HG02678 (cell line): ENCODE data around the gene IKBIP.
"Not testable (repeated sequence)": the region's sequence is repeated elsewhere in the genome, so short reads cannot be mapped to it uniquely, and the experiment has no call there.

Source experiments
- ATAC-seq: cut with Tn5 transposase; IDR thresholded peaks from one replicate; pipeline ENCODE4 v1.9.1; 2021; ENCODE audit warnings: mild to moderate bottlenecking, moderate library complexity; ENCODE audit not compliant: unreplicated experiment

IKBIP gene, protein sequence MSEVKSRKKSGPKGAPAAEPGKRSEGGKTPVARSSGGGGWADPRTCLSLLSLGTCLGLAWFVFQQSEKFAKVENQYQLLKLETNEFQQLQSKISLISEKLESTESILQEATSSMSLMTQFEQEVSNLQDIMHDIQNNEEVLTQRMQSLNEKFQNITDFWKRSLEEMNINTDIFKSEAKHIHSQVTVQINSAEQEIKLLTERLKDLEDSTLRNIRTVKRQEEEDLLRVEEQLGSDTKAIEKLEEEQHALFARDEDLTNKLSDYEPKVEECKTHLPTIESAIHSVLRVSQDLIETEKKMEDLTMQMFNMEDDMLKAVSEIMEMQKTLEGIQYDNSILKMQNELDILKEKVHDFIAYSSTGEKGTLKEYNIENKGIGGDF

GRCh38 chr12:98644712-98645571 lies at the start of gene IKBIP, which contains the start of gene APAF1:
IKBIP (minus strand) TSS chr12:98644788; CDS start chr12:98644701, 87 bp downstream.
APAF1 (plus strand) TSS chr12:98645290; CDS start chr12:98648360, 3,070 bp downstream.
- ATAC-seq, result peak; percentile 84

GRCh38 chr12:98691351-98691750 lies 46.8 kb upstream of the IKBIP start:
- no peak for ATAC-seq

DNA sequence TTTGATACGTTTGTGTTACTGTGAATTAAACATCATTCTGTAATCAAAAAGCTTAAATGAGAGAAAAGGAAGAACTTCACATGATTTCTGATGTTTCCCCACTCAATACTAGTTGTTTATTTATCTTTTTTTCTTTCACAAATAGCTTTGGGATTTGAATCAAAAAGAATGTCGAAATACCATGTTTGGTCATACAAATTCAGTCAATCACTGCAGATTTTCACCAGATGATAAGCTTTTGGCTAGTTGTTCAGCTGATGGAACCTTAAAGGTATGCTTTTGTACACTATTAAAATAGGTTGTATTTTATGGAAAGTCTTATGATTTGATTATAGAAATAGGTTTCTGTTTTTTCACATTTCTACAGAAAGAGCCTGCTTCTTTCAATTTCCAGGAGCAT lies 42.0 kb upstream of the IKBIP start:
- ATAC-seq, result no peak

DNA sequence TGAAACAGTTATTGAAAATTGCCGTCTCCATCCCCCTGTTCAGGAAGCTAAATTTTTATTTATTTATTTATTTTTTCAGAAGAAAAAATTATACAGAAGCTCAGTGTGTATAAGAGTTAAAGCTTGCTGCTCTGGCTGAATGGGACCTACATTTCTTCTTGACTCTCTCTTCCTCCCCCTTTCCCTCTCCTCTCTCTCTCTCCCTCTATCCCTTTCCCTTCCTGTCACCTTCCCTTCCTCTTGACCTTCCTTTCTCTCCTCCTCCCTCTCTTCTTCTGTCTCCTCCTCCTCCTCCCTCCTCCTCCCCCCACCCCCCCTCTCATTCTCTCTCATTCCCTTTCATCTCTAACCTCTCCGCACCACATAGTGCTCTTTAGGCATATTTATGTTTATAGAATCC lies 39.6 kb upstream of the IKBIP start:
- no peak for ATAC-seq

DNA sequence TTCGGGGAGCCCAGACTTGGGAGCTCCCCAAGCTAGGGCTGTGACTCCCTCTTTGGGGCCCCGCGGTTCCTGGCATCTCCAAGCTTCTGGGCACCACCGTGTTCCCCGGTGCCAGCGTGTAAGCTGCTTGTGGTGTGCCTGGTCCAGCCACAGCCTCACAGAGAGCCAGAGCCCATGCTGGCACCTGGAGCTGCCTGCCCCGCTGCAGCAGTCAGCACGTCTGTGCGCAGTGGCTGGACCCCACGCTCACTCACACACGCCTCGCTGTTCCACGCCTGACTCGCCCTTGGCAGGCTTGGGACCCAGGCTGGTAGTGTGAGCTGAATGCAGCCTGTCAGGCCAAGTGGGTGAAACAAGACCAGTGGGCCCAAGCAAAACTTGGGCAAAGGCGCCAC lies 35.0 kb upstream of the IKBIP start:
- no peak for ATAC-seq

GRCh38 chr12:98678946-98679610 lies 34.5 kb upstream of the IKBIP start:
- no peak for ATAC-seq

DNA sequence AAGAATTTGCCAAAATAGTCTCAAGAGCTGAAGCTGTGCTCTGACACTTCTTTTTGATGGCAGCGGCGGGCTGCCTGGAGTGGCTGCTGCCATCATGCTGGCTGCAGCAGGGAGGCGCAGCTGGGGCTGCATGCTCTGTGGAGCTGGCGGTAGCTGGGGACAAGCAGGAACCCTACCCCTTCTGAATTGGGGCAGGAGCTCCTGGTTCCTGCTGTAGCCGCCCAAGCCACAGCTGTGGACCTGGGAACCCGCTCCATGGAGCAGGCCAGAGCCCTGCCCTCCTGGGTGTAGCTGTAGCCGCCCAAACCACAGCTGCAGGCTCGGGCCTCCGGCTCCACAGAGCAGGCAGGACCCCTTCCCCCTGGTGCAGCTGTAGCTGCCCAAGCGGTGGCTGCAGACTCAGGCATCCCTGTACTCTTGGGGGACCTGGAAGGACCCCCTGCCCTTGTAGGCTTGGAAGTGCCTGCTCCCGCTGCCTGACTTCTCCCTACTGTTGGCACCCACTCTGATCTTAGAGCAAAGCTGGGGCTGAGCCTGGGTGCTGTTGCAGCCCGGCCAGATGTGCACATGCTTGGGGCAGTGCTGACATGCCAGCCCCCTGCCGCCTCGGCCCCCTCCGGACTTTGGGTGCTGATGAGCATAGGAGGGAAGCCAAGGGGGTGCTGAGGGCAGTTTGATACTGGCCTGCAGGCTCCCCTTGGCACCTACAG lies 33.8 kb upstream of the IKBIP start:
- ATAC-seq, result no peak

- no peak for ATAC-seq
Observed at GRCh38 chr12:98674841-98675240, 30.3 kb upstream of the IKBIP start.

DNA sequence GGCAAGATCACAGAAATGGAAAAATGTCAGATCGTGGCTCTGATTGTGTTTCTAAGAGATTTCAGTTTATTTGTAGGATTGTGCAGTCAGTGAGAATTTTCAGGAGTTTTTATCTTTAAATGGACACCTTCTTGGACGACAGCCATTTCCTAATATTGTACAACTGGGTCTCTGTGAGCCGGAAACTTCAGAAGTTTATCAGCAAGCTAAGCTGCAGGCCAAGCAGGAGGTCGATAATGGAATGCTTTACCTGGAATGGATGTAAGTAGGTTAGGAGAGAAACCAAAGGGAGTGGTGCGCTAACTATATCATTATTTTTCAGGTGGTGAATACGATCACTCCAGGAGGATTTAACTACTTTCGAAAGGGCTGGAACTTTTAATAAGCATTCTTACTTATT lies 26.9 kb upstream of the IKBIP start:
- no peak for ATAC-seq

- no peak for ATAC-seq
Observed at GRCh38 chr12:98669751-98670150, 25.2 kb upstream of the IKBIP start.

GRCh38 chr12:98660521-98660920 lies 15.9 kb upstream of the IKBIP start:
- ATAC-seq, result no peak

GRCh38 chr12:98656289-98657101 lies 11.9 kb upstream of the IKBIP start:
- no peak for ATAC-seq

DNA sequence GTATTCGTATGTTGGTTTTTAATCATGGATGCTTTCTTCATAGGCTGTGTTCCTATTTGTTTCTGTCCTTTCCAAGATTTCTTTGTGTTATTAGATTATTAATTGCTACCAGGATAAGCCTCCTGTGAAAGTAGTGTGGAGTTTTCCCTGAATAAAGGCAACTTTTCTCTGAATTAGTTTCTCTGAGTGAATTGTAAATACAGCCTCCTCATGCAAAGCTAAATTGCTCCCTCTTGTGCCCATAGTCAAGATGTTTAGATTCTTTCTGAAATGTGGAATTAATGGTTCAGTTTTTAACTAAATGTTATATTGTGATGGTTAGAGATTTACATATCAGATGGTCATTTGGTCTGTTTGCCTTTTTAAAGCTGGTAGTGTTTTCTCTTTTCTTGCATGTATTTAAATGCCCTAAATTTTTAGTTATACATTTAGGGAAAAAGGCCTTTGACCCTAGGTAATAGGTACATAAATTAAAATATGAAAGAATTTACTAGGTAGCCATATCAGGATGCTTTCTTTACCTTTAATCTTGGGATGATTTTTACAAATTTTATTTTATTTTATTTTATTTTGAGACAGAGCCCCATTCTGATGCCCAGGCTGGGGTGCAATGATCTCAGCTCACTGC lies 9.4 kb upstream of the IKBIP start:
- ATAC-seq, result peak; percentile 52

- ATAC-seq, result no peak
Observed at GRCh38 chr12:98651328-98651727, 6.7 kb upstream of the IKBIP start.

DNA sequence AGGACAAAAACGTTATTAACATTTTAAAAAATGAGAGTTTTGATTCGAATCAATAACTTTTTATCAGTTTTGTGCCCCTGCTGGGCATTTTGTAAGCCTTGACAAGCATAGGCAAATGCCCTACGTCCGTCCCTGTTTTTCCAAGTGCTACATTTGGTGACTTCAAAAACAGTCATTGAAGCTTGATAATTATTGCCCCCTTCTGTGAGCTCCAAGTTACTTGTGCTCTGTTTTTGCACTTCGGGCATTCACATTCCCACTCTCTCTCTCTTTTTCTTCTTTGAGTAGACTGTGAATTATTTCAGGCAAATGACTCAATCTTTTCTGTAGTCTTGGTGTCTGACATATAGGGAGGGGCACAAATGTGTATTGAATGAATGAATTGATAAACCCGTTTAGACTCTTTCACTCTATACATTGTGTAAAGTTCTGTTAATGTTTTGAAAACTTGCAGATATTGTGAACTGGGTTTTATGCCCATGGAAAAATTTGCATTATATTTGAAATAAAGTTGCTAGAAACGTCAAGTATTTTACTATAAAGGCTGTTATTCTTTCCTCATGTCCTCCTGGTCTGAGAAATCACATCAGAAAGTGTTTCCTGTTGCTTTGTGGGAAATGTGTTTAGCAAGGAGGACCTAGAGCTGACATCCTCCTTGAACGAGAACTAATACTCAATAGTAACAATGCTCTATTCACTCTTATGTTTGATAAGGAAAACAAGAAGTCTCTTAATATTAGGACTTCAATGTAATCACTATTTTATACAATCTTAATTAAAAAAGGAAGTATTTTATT lies 1.9 kb upstream of the IKBIP start:
- ATAC-seq, result no peak

- ATAC-seq, result peak; percentile 0
Observed at GRCh38 chr12:98645572-98646067, 1.0 kb upstream of the IKBIP start.

DNA sequence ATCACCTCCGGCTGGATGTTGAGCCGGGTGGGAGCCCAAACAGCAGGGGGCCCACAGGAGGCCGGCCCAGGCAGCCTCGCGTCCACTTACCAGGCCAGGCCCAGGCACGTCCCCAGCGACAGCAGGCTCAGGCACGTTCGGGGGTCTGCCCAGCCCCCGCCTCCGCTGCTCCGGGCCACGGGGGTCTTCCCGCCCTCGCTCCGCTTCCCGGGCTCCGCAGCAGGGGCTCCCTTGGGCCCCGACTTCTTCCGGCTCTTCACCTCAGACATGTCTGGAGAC lies 216 bp downstream of the IKBIP start:
- peak; percentile 19 for ATAC-seq

GRCh38 chr12:98642801-98643200 lies 1.8 kb downstream of the IKBIP start:
- ATAC-seq, result not testable (repeated sequence)

GRCh38 chr12:98639491-98639890 lies 5.1 kb downstream of the IKBIP start:
- ATAC-seq, result no peak
